Trophoblast cell (in vitro differentiated cells and primary cell): Measurements from ENCODE around the gene PTPRN2.

Experiments used
- DNase-seq, 2 donors: peaks; one replicate each; pipeline ENCODE4 v3.0.0-alpha.2; 2016
- H2AFZ ChIP-seq: 2 replicates; pipeline ENCODE4 v1.6.1; 2013; ENCODE audit warnings: low read length, moderate library complexity, mild to moderate bottlenecking; ENCODE audit not compliant: insufficient read depth, poor library complexity
- H2AK5ac ChIP-seq: 2 replicates; pipeline ENCODE4 v1.6.1; 2013; ENCODE audit warnings: mild to moderate bottlenecking, low read length
- H2BK120ac ChIP-seq: 2 replicates; pipeline ENCODE4 v1.6.1; 2013; ENCODE audit warnings: low read length, mild to moderate bottlenecking, moderate library complexity; ENCODE audit not compliant: insufficient read depth, poor library complexity
- H2BK12ac ChIP-seq: 2 replicates; pipeline ENCODE4 v1.6.1; 2013; ENCODE audit warnings: mild to moderate bottlenecking, low read length, moderate library complexity
- H2BK5ac ChIP-seq: 2 replicates; pipeline ENCODE4 v1.6.1; 2013; ENCODE audit warnings: low read length, low read depth, moderate library complexity, mild to moderate bottlenecking; ENCODE audit not compliant: poor library complexity
- H3K14ac ChIP-seq: 2 replicates; pipeline ENCODE4 v1.6.1; 2013; ENCODE audit warnings: mild to moderate bottlenecking, low read length
- H3K18ac ChIP-seq: 2 replicates; pipeline ENCODE4 v1.6.1; 2013; ENCODE audit warnings: mild to moderate bottlenecking, low read length
- H3K23ac ChIP-seq: 2 replicates; pipeline ENCODE4 v1.6.1; 2013; ENCODE audit warnings: low read length
- H3K27ac ChIP-seq: 2 replicates; pipeline ENCODE4 v1.5.1; 2013; ENCODE audit warnings: low read depth, mild to moderate bottlenecking, inconsistent platforms, low read length, moderate library complexity
- H3K27me3 ChIP-seq: 2 replicates; pipeline ENCODE4 v1.6.1; 2013; ENCODE audit warnings: inconsistent platforms, mild to moderate bottlenecking, low read length, moderate library complexity; ENCODE audit not compliant: insufficient read depth
- H3K36me3 ChIP-seq, 2 experiments: 1 replicate in 1 of 2; 2 replicates in 1 of 2; pipeline ENCODE4 v1.6.1; 2013; ENCODE audit warnings: low read length in 2 of 2, mild to moderate bottlenecking in 2 of 2, moderate library complexity in 1 of 2; ENCODE audit not compliant: insufficient read depth in 2 of 2, control insufficient read depth in 1 of 2
- H3K4ac ChIP-seq: 2 replicates; pipeline ENCODE4 v1.6.1; 2013; ENCODE audit warnings: low read depth, mild to moderate bottlenecking, low read length, moderate library complexity
- H3K4me1 ChIP-seq, 2 experiments: 1 replicate in 1 of 2; 2 replicates in 1 of 2; pipeline ENCODE4 v1.6.1; 2013; ENCODE audit warnings: low read length in 2 of 2, mild to moderate bottlenecking in 2 of 2, moderate library complexity in 1 of 2; ENCODE audit not compliant: insufficient read depth in 2 of 2, control insufficient read depth in 1 of 2
- H3K4me2 ChIP-seq: 2 replicates; pipeline ENCODE4 v1.6.1; 2013; ENCODE audit warnings: inconsistent platforms, mild to moderate bottlenecking, low read length, moderate library complexity
- H3K4me3 ChIP-seq: 2 replicates; pipeline ENCODE4 v1.5.1; 2013; ENCODE audit warnings: mild to moderate bottlenecking, low read depth, low read length, inconsistent platforms
- H3K79me1 ChIP-seq: one replicate; pipeline ENCODE4 v1.6.1; 2013; ENCODE audit warnings: low read length
- H3K79me2 ChIP-seq: 2 replicates; pipeline ENCODE4 v1.6.1; 2013; ENCODE audit warnings: low read length, mild to moderate bottlenecking; ENCODE audit not compliant: control insufficient read depth, insufficient read depth, poor library complexity
- H3K9ac ChIP-seq: 2 replicates; pipeline ENCODE4 v1.6.1; 2013; ENCODE audit warnings: mild to moderate bottlenecking, low read length
- H3K9me3 ChIP-seq: 2 replicates; pipeline ENCODE4 v1.6.1; 2013; ENCODE audit warnings: low read depth, mild to moderate bottlenecking, control low read depth, inconsistent platforms, low read length; ENCODE audit not compliant: insufficient read depth
- H4K12ac ChIP-seq: 2 replicates; pipeline ENCODE4 v1.6.1; 2013; ENCODE audit warnings: low read depth, mild to moderate bottlenecking, low read length, moderate library complexity
- H4K8ac ChIP-seq: 2 replicates; pipeline ENCODE4 v1.6.1; 2013; ENCODE audit warnings: low read depth, mild to moderate bottlenecking, low read length, moderate library complexity
- H4K91ac ChIP-seq: one replicate; pipeline ENCODE4 v1.6.1; 2013; ENCODE audit warnings: low read depth, mild to moderate bottlenecking, low read length, moderate library complexity
- WGBS: extraction: QIAGEN DNeasy Blood & Tissue Kit; methylation state at CpG from one replicate; pipeline ENCODE4 v1.1.7; 2013; ENCODE audit warnings: missing lambda C conversion rate; ENCODE audit not compliant: insufficient read length, insufficient coverage; ENCODE audit errors: extremely low coverage; 5-methylcytosine and 5-hydroxymethylcytosine counted together

The PTPRN2 gene

GRCh38 chr7:158068853-158069252 lies 518.8 kb downstream of the PTPRN2 start:
- H3K27me3 ChIP-seq: no peaks in the 10 kb centered on the region
- no peak overlapping the region for H2BK12ac ChIP-seq
- peaks cover 54% of the 10 kb centered on the region for H3K9me3 ChIP-seq
- H3K79me1 ChIP-seq: no peaks in the 10 kb centered on the region
- DNase-seq: no peak
- H4K91ac ChIP-seq: no peak overlapping the region
- H3K18ac ChIP-seq: no peak overlapping the region
- H4K8ac ChIP-seq: no peak overlapping the region
- H3K9ac ChIP-seq: no peak overlapping the region
- WGBS: no CpG with 5 or more reads among the region's 9 CpGs
- no peak overlapping the region for H2AFZ ChIP-seq
- H3K4ac ChIP-seq: no peak overlapping the region
- H3K79me2 ChIP-seq: no peaks in the 10 kb centered on the region
- no peaks in the 10 kb centered on the region for H3K4me1 ChIP-seq
- no peak overlapping the region for H2AK5ac ChIP-seq
- H3K4me2 ChIP-seq: no peak overlapping the region
- no peak overlapping the region for H4K12ac ChIP-seq
- no peak overlapping the region for H3K27ac ChIP-seq
- no peak overlapping the region for H2BK120ac ChIP-seq
- H3K4me3 ChIP-seq: no peak overlapping the region
- H3K36me3 ChIP-seq: no peaks in the 10 kb centered on the region
- no peak overlapping the region for H3K14ac ChIP-seq
- H3K23ac ChIP-seq: no peak overlapping the region
- no peak overlapping the region for H2BK5ac ChIP-seq

GRCh38 chr7:158067931-158068482 lies 519.6 kb downstream of the PTPRN2 start:
- no peak overlapping the region for H3K23ac ChIP-seq
- no peak overlapping the region for H2BK120ac ChIP-seq
- H3K79me2 ChIP-seq: no peaks in the 10 kb centered on the region
- H3K4ac ChIP-seq: no peak overlapping the region
- H3K79me1 ChIP-seq: no peaks in the 10 kb centered on the region
- H3K14ac ChIP-seq: no peak overlapping the region
- H4K12ac ChIP-seq: no peak overlapping the region
- no peak for DNase-seq
- whole genome bisulfite sequencing: no CpG with 5 or more reads among the region's 14 CpGs
- H2BK5ac ChIP-seq: no peak overlapping the region
- H3K4me1 ChIP-seq: no peaks in the 10 kb centered on the region
- no peak overlapping the region for H4K91ac ChIP-seq
- H2AFZ ChIP-seq: no peak overlapping the region
- H3K27ac ChIP-seq: no peak overlapping the region
- H3K27me3 ChIP-seq: no peaks in the 10 kb centered on the region
- H2BK12ac ChIP-seq: no peak overlapping the region
- no peak overlapping the region for H3K4me2 ChIP-seq
- no peak overlapping the region for H3K18ac ChIP-seq
- no peak overlapping the region for H4K8ac ChIP-seq
- no peak overlapping the region for H3K9ac ChIP-seq
- no peaks in the 10 kb centered on the region for H3K36me3 ChIP-seq
- H2AK5ac ChIP-seq: no peak overlapping the region
- H3K9me3 ChIP-seq: peaks cover 53% of the 10 kb centered on the region
- no peak overlapping the region for H3K4me3 ChIP-seq

- Histone ChIP-seq H2AFZ (no peak overlapping the region), H3K4ac (no peak overlapping the region), H4K91ac (no peak overlapping the region), H3K4me2 (no peak overlapping the region), H3K79me1 (no peaks in the 10 kb centered on the region), H2BK5ac (no peak overlapping the region), H3K36me3 (no peaks in the 10 kb centered on the region), H3K9me3 (peaks cover 54% of the 10 kb centered on the region), H3K4me1 (no peaks in the 10 kb centered on the region), H3K79me2 (no peaks in the 10 kb centered on the region), H4K8ac (no peak overlapping the region), H2BK120ac (no peak overlapping the region), H3K14ac (no peak overlapping the region), H2BK12ac (no peak overlapping the region), H3K4me3 (no peak overlapping the region), H3K27me3 (no peaks in the 10 kb centered on the region), H2AK5ac (no peak overlapping the region), H3K27ac (no peak overlapping the region), H3K18ac (no peak overlapping the region), H4K12ac (no peak overlapping the region), H3K9ac (no peak overlapping the region), H3K23ac (no peak overlapping the region)
- WGBS: no CpG with 5 or more reads among the region's 28 CpGs
- no peak for DNase-seq
Measured at GRCh38 chr7:158067219-158067930, 520.2 kb downstream of the PTPRN2 start.

GRCh38 chr7:158066085-158066484 lies 521.5 kb downstream of the PTPRN2 start:
- H3K27ac ChIP-seq: no peak overlapping the region
- no peak overlapping the region for H3K9ac ChIP-seq
- H4K8ac ChIP-seq: no peak overlapping the region
- H3K4me2 ChIP-seq: no peak overlapping the region
- H2BK5ac ChIP-seq: no peak overlapping the region
- no peak overlapping the region for H3K4me3 ChIP-seq
- no peak overlapping the region for H3K23ac ChIP-seq
- no peaks in the 10 kb centered on the region for H3K79me2 ChIP-seq
- H3K4ac ChIP-seq: no peak overlapping the region
- H2BK12ac ChIP-seq: no peak overlapping the region
- no peaks in the 10 kb centered on the region for H3K27me3 ChIP-seq
- no peaks in the 10 kb centered on the region for H3K4me1 ChIP-seq
- H2BK120ac ChIP-seq: no peak overlapping the region
- H2AK5ac ChIP-seq: no peak overlapping the region
- no peak overlapping the region for H4K12ac ChIP-seq
- H3K79me1 ChIP-seq: no peaks in the 10 kb centered on the region
- H3K18ac ChIP-seq: no peak overlapping the region
- no peak for DNase-seq
- WGBS: no CpG with 5 or more reads among the region's 4 CpGs
- no peak overlapping the region for H2AFZ ChIP-seq
- peaks cover 55% of the 10 kb centered on the region for H3K9me3 ChIP-seq
- H3K14ac ChIP-seq: no peak overlapping the region
- H3K36me3 ChIP-seq: no peaks in the 10 kb centered on the region
- no peak overlapping the region for H4K91ac ChIP-seq
